H1 (cell line): ENCODE measurements around the gene CWC25. TPM values are rescaled to one million over a fixed set of nuclear protein-coding genes. Genes with fewer than 3 reads are reported as not detected.

Experiments
- CTCF ChIA-PET: fragments of 300-600 bp; sonication (Branson Sonifier 250); formaldehyde crosslinking; loops from one replicate; lab custom pipeline; 2021; ENCODE audit not compliant: partially characterized antibody; lab: Charles Lee
- POLR2A ChIA-PET: fragments of 300-600 bp; sonication (Branson Sonifier 250); formaldehyde crosslinking; loops from one replicate; lab custom pipeline; 2021; ENCODE audit warnings: inconsistent platforms; ENCODE audit not compliant: partially characterized antibody; lab: Charles Lee
- DNase-seq, 2 experiments: peaks; one replicate each; pipeline versions ENCODE4 v3.0.0 to v3.0.0-alpha.2; 2010 to 2022; ENCODE audit warnings: low spot score in 2 of 2, low read depth in 1 of 2, mixed read lengths in 1 of 2
- FAIRE-seq: peaks from 2 replicates; lab custom pipeline; 2011; peaks lifted over from hg19 to GRCh38; lab: Jason Lieb, UNC
- H2AFZ ChIP-seq: 2 replicates; pipeline ENCODE4 v1.8.1; 2012; ENCODE audit warnings: low read length, inconsistent platforms
- H2AK5ac ChIP-seq: 2 replicates; pipeline ENCODE4 v1.6.1; 2013; ENCODE audit warnings: low read depth, low read length
- H2BK120ac ChIP-seq: replicated peaks from 2 replicates; pipeline ENCODE3; 2013; ENCODE audit warnings: low read depth, low read length, inconsistent platforms
- H2BK12ac ChIP-seq: 2 replicates; pipeline ENCODE4 v1.6.1; 2013; ENCODE audit warnings: low read depth, low read length
- H2BK15ac ChIP-seq: 2 replicates; pipeline ENCODE4 v1.6.1; 2013; ENCODE audit warnings: low read length
- H2BK20ac ChIP-seq: 2 replicates; pipeline ENCODE4 v1.6.1; 2013; ENCODE audit warnings: low read length
- H2BK5ac ChIP-seq: 2 replicates; pipeline ENCODE4 v1.6.1; 2013; ENCODE audit warnings: low read depth, low read length
- H3K14ac ChIP-seq: 2 replicates; pipeline ENCODE4 v1.6.1; 2013; ENCODE audit warnings: inconsistent platforms; ENCODE audit not compliant: insufficient read length
- H3K18ac ChIP-seq: 2 replicates; pipeline ENCODE4 v1.6.1; 2013; ENCODE audit warnings: low read length; ENCODE audit errors: extremely low read depth
- H3K23ac ChIP-seq: 2 replicates; pipeline ENCODE4 v1.6.1; 2013; ENCODE audit warnings: inconsistent platforms; ENCODE audit not compliant: insufficient read length
- H3K23me2 ChIP-seq: 2 replicates; pipeline ENCODE4 v1.6.1; 2013; ENCODE audit warnings: low read depth, low read length
- H3K27ac ChIP-seq: 2 replicates; pipeline ENCODE4 v1.6.1; 2011; ENCODE audit warnings: low read depth, low read length, inconsistent platforms
- H3K27me3 ChIP-seq, 4 experiments: replicated peaks in 1 of 4; 1 replicate in 1 of 4; 2 replicates in 3 of 4; pipeline versions ENCODE4 v1.6.1 to v1.8.1; 2011 to 2013; ENCODE audit warnings: low read length in 3 of 4, mild to moderate bottlenecking in 3 of 4, inconsistent platforms in 2 of 4, mixed read lengths in 2 of 4, moderate library complexity in 1 of 4; ENCODE audit not compliant: control insufficient read depth in 3 of 4, insufficient read depth in 3 of 4; ENCODE audit errors: extremely low read depth in 1 of 4
- H3K36me3 ChIP-seq, 4 experiments: 2 replicates each; pipeline versions ENCODE4 v1.6.1 to v1.8.1; 2011 to 2013; ENCODE audit warnings: mild to moderate bottlenecking in 4 of 4, low read length in 3 of 4, moderate library complexity in 2 of 4, control low read depth in 1 of 4, inconsistent platforms in 1 of 4; ENCODE audit not compliant: insufficient read depth in 4 of 4, control insufficient read depth in 2 of 4
- H3K4ac ChIP-seq: replicated peaks from 2 replicates; pipeline ENCODE3; 2013; ENCODE audit warnings: low read length, low read depth, mixed read lengths, inconsistent platforms; ENCODE audit not compliant: insufficient read length
- H3K4me1 ChIP-seq, 4 experiments: replicated peaks in 1 of 4; 1 replicate in 1 of 4; 2 replicates in 3 of 4; pipeline versions ENCODE4 v1.6.1 to v1.8.1; 2011 to 2013; ENCODE audit warnings: low read length in 3 of 4, inconsistent platforms in 2 of 4, mixed read lengths in 1 of 4; ENCODE audit not compliant: insufficient read depth in 4 of 4, control insufficient read depth in 3 of 4
- H3K4me2 ChIP-seq, 2 experiments: 2 replicates each; pipeline versions ENCODE4 v1.6.1 to v1.8.1; 2011 to 2013; ENCODE audit warnings: low read depth in 2 of 2, low read length in 2 of 2, control low read depth in 1 of 2, inconsistent platforms in 1 of 2, mild to moderate bottlenecking in 1 of 2; ENCODE audit not compliant: insufficient read depth in 1 of 2
- H3K4me3 ChIP-seq, 4 experiments: fragments of 200-600, 300-600 bp in 1 of 4; sonication (generic), shearing (Covaris generic), sonication (Bioruptor Twin) in 1 of 4; 2 replicates each; pipeline versions ENCODE4 v1.5.1 to v1.8.1; 2011 to 2016; ENCODE audit warnings: low read length in 4 of 4, low read depth in 3 of 4, control low read depth in 2 of 4, inconsistent platforms in 2 of 4, mild to moderate bottlenecking in 2 of 4, mixed read lengths in 1 of 4, moderate library complexity in 1 of 4; ENCODE audit not compliant: insufficient read depth in 2 of 4; ENCODE audit errors: extremely low read depth in 1 of 4
- H3K56ac ChIP-seq: replicated peaks from 2 replicates; pipeline ENCODE3; 2013; ENCODE audit warnings: low read depth, mild to moderate bottlenecking, mixed read lengths, low read length, inconsistent platforms; ENCODE audit not compliant: insufficient read length
- H3K79me1 ChIP-seq: 2 replicates; pipeline ENCODE4 v1.6.1; 2013; ENCODE audit warnings: low read depth, low read length, control low read depth
- H3K79me2 ChIP-seq, 2 experiments: 2 replicates each; pipeline versions ENCODE4 v1.6.1 to v1.8.1; 2012 to 2013; ENCODE audit warnings: low read length in 2 of 2, mild to moderate bottlenecking in 2 of 2, inconsistent platforms in 1 of 2; ENCODE audit not compliant: insufficient read depth in 2 of 2, control insufficient read depth in 1 of 2
- H3K9ac ChIP-seq, 4 experiments: replicated peaks in 1 of 4; 1 replicate in 1 of 4; 2 replicates in 3 of 4; pipeline versions ENCODE4 v1.6.1 to v1.8.1; 2011 to 2013; ENCODE audit warnings: low read depth in 3 of 4, low read length in 3 of 4, control low read depth in 2 of 4, mild to moderate bottlenecking in 2 of 4, moderate library complexity in 2 of 4, inconsistent platforms in 1 of 4; ENCODE audit errors: extremely low read depth in 1 of 4
- H3K9me3 ChIP-seq, 2 experiments: 2 replicates each; pipeline versions ENCODE4 v1.6.1 to v1.8.1; 2012 to 2013; ENCODE audit warnings: mild to moderate bottlenecking in 2 of 2, moderate library complexity in 2 of 2, control low read depth in 1 of 2, inconsistent platforms in 1 of 2, low read depth in 1 of 2, low read length in 1 of 2, mixed read lengths in 1 of 2; ENCODE audit not compliant: insufficient read depth in 2 of 2
- H4K20me1 ChIP-seq, 2 experiments: replicated peaks in 1 of 2; 2 replicates each; pipeline versions ENCODE3 to v1.8.1; 2011 to 2013; ENCODE audit warnings: inconsistent platforms in 2 of 2, low read length in 2 of 2, mild to moderate bottlenecking in 1 of 2; ENCODE audit not compliant: insufficient read depth in 2 of 2, control insufficient read depth in 1 of 2
- H4K5ac ChIP-seq: 2 replicates; pipeline ENCODE4 v1.6.1; 2013; ENCODE audit warnings: low read length, low read depth, mixed read lengths, inconsistent platforms; ENCODE audit not compliant: insufficient read length
- H4K8ac ChIP-seq: 2 replicates; pipeline ENCODE4 v1.8.0; 2013; ENCODE audit warnings: mild to moderate bottlenecking, moderate library complexity, low read length, inconsistent platforms; ENCODE audit not compliant: insufficient read depth; ENCODE audit errors: extremely low read depth
- H4K91ac ChIP-seq: replicated peaks from 2 replicates; pipeline ENCODE3; 2013; ENCODE audit warnings: low read length, mixed read lengths, inconsistent platforms; ENCODE audit not compliant: insufficient read length
- CHD2 ChIP-seq: IDR thresholded peaks from 2 replicates; pipeline ENCODE4 v1.6.1; 2012; ENCODE audit warnings: low read length, improper control_type of control experiment
- CREB1 ChIP-seq: IDR thresholded peaks from 2 replicates; pipeline ENCODE4 v1.6.1; 2012; ENCODE audit warnings: inconsistent platforms
- MAX ChIP-seq: IDR thresholded peaks from 2 replicates; pipeline ENCODE4 v1.6.1; 2012; ENCODE audit warnings: inconsistent platforms
- SP1 ChIP-seq: IDR thresholded peaks from 2 replicates; pipeline ENCODE4 v1.6.1; 2011; ENCODE audit warnings: low read depth, low read length
- SP2 ChIP-seq: IDR thresholded peaks from 2 replicates; pipeline ENCODE4 v1.6.1; 2012; ENCODE audit warnings: mild to moderate bottlenecking, low read length, inconsistent platforms
- SUZ12 ChIP-seq: fragments of 200-600 bp; sonication (generic); IDR thresholded peaks from 2 replicates; pipeline ENCODE4 v1.6.1; 2012; ENCODE audit warnings: mild to moderate bottlenecking, inconsistent platforms, low read length, moderate library complexity, mixed read lengths
- TBP ChIP-seq: IDR thresholded peaks from 2 replicates; pipeline ENCODE4 v1.6.1; 2011; ENCODE audit warnings: low read depth, low read length, improper control_type of control experiment
- WGBS, 2 experiments: shearing (Covaris generic) in 1 of 2; methylation state at CpG; one replicate each; pipeline versions ENCODE4 v1.1.6 to v1.1.7; 2013 to 2015; ENCODE audit warnings: low lambda C conversion rate in 2 of 2, mixed read lengths in 2 of 2, inconsistent platforms in 1 of 2, low coverage in 1 of 2, missing lambda C conversion rate in 1 of 2; ENCODE audit not compliant: insufficient replicate concordance in 2 of 2, insufficient coverage in 1 of 2, insufficient read length in 1 of 2; ENCODE audit errors: extremely low coverage in 1 of 2, missing lambda C conversion rate in 1 of 2; 5-methylcytosine and 5-hydroxymethylcytosine counted together
- polyA plus RNA-seq, 7 experiments: library from polyadenylated mRNA; depleted of rRNA in 3 of 7; stranded (reverse) in 5 of 7; unstranded in 2 of 7; fragments of >200 nt in 5 of 7; fragments of 200-250 nt in 2 of 7; gene quantifications; 1 replicate in 5 of 7; 2 replicates in 1 of 7; 4 replicates in 1 of 7; pipeline versions ENCODE4 v1.2.1 to v1.2.3, GENCODE V29; 2011 to 2013; ENCODE audit warnings: missing spikeins in 2 of 7, mixed read lengths in 2 of 7
- total RNA-seq: library from RNA; stranded (reverse); fragmentation: NEBNext Ultra II Directional; extraction: Animal tissue kit (Norgen Biotek cat#: 25700); gene quantifications from 2 replicates; pipeline ENCODE4 v1.2.1, GENCODE V29; 2021
- TF ChIP-seq, protein P1 (sequence below), 3 experiments: IDR thresholded peaks; 1 replicate in 2 of 3; 2 replicates in 1 of 3; pipeline versions ENCODE4 v1.5.1 to v1.6.1; 2011; ENCODE audit warnings: low read length in 3 of 3, mild to moderate bottlenecking in 3 of 3, inconsistent platforms in 2 of 3, low read depth in 1 of 3, moderate library complexity in 1 of 3; ENCODE audit not compliant: insufficient read depth in 1 of 3; ENCODE audit errors: control extremely low read depth in 1 of 3

CWC25 gene
- total and polyA plus RNA-seq, 2 of the 8 experiments (the other 6 are each of a cell fraction or from before 2014, with no cell fraction given) = 11.1 to 13.1 TPM

- H3K4ac ChIP-seq = peak within 1 kb of the TSS; percentile 82
- H3K4me3 ChIP-seq = peak within 1 kb of the TSS; percentile 86 to 99 (median 90)
- peaks cover 0 to 16% of the 10 kb centered on the region in 2 experiments; a peak in 3 of 4 replicates for H3K79me2 ChIP-seq
- H3K27me3 ChIP-seq = peaks cover 0 to 11% (median 5%) of the 10 kb centered on the region in 4 experiments; a peak in 5 of 7 replicates
- peak within 1 kb of the TSS; percentile 7 for H2BK120ac ChIP-seq
- CTCF ChIA-PET = interaction anchor here (0.6 to 2.5 kb wide), 7 partner anchors 9 to 117 kb away, joined by 3 to 10 read pairs (median 4); no protein-coding TSS in a partner anchor
- H3K27ac ChIP-seq = peak within 1 kb of the TSS; percentile 67; the same call in 1 of the 2 replicates
- peak within 1 kb of the TSS; percentile 89 to 96 for H3K4me2 ChIP-seq
- peaks cover 5 to 17% (median 12%) of the 10 kb centered on the region in 4 experiments; a peak in 7 of 8 replicates for H3K36me3 ChIP-seq
- WGBS, 2 experiments = 1% methylated on average over 43 of the region's 44 CpGs; no CpG with 5 or more reads in 1 of the 2 experiments
- no peak within 1 kb of the TSS; the same call in 1 of the 2 replicates for H2BK20ac ChIP-seq
- FAIRE-seq = no peak
- H2BK15ac ChIP-seq = peak within 1 kb of the TSS; percentile 40; the same call in 1 of the 2 replicates
- H4K91ac ChIP-seq = peak within 1 kb of the TSS; percentile 49
- peak within 1 kb of the TSS; percentile 96 for H2BK5ac ChIP-seq
- peaks cover 34% of the 10 kb centered on the region for H3K23me2 ChIP-seq
- H3K56ac ChIP-seq = peak within 1 kb of the TSS; percentile 85
- peak within 1 kb of the TSS; percentile 62 for H4K8ac ChIP-seq
- H2AFZ ChIP-seq = peak within 1 kb of the TSS; percentile 68; the same call in 1 of the 2 replicates
- peak within 1 kb of the TSS; percentile 81 for H3K18ac ChIP-seq
- H4K5ac ChIP-seq = peak within 1 kb of the TSS; percentile 87
- POLR2A ChIA-PET = interaction anchor here (0.6 to 3.6 kb wide), 17 partner anchors 9 to 699 kb away, joined by 3 to 22 read pairs (median 4); partner anchors contain the start of genes LASP1, MED1, MLLT6 and RPL19
- peaks cover 0 to 5% of the 10 kb centered on the region in 2 experiments for H4K20me1 ChIP-seq
- H3K4me1 ChIP-seq = peaks cover 0 to 5% (median 3%) of the 10 kb centered on the region in 4 experiments; a peak in 4 of 7 replicates
- peak within 1 kb of the TSS; percentile 18; the same call in 1 of the 2 replicates for H2AK5ac ChIP-seq
- no peak within 1 kb of the TSS for H3K14ac ChIP-seq
- peak; percentile 88 to 96 for DNase-seq
- no peak within 1 kb of the TSS for H3K23ac ChIP-seq
- H3K9ac ChIP-seq = peak within 1 kb of the TSS; percentile 70 to 88 (median 84)
- peaks cover 2% of the 10 kb centered on the region; the same call in 1 of the 2 replicates for H3K79me1 ChIP-seq
- peak within 1 kb of the TSS; percentile 70; the same call in 1 of the 2 replicates for H2BK12ac ChIP-seq
- H3K9me3 ChIP-seq = no peaks in the 10 kb centered on the region
- TF ChIP-seq CREB1 = peak; percentile 55
- peak; percentile 97 for TF ChIP-seq MAX
- no peak for TF ChIP-seq SUZ12
- TF ChIP-seq CHD2 = peak; percentile 94
- peak; percentile 59 for TF ChIP-seq TBP
- TF ChIP-seq SP2 = peak; percentile 86
- TF ChIP-seq, protein P1, sequence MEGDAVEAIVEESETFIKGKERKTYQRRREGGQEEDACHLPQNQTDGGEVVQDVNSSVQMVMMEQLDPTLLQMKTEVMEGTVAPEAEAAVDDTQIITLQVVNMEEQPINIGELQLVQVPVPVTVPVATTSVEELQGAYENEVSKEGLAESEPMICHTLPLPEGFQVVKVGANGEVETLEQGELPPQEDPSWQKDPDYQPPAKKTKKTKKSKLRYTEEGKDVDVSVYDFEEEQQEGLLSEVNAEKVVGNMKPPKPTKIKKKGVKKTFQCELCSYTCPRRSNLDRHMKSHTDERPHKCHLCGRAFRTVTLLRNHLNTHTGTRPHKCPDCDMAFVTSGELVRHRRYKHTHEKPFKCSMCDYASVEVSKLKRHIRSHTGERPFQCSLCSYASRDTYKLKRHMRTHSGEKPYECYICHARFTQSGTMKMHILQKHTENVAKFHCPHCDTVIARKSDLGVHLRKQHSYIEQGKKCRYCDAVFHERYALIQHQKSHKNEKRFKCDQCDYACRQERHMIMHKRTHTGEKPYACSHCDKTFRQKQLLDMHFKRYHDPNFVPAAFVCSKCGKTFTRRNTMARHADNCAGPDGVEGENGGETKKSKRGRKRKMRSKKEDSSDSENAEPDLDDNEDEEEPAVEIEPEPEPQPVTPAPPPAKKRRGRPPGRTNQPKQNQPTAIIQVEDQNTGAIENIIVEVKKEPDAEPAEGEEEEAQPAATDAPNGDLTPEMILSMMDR (IDR thresholded peaks at IDR 0.05; ENCODE audit: control extremely low read depth in 1 of 3, insufficient read depth in 1 of 3, low read depth in 1 of 3, low read length in 3 of 3) = no peak
- TF ChIP-seq SP1 = peak; percentile 99
Observed at GRCh38 chr17:38752308-38753070, 72.6 kb downstream of the CWC25 start, which contains the start of gene PSMB3. Gene PSMB3, plus strand, starts transcription at chr17:38752741. Its CDS starts 86 bp downstream, at chr17:38752827.
